ENCODE measurements around the gene BDH2. TPM values are rescaled to one million over a fixed set of nuclear protein-coding genes. Genes with fewer than 3 reads are reported as not detected.

The BDH2 gene
- total RNA-seq, 1 experiment from 2014 or later: 10.5 TPM

GRCh38 chr4:103073792-103074438 lies 25.7 kb downstream of the BDH2 start:
- peaks cover 30% of the 10 kb centered on the region for H3K4me1 ChIP-seq (ENCODE audit: insufficient read depth, low read length)
- H3K27ac ChIP-seq (ENCODE audit: low read length): no peak overlapping the region
- CTCF ChIA-PET: interaction anchor here (0.7 kb wide), 1 partner anchor 17 kb away, joined by 3 read pairs; no protein-coding TSS in a partner anchor
- POLR2A ChIA-PET (ENCODE audit: unreplicated experiment): no interaction called here
- no peaks in the 10 kb centered on the region for H3K9me2 ChIP-seq (replicated peaks; ENCODE audit: low read length)
- no peak for ATAC-seq
- H3K79me2 ChIP-seq (ENCODE audit: low read length): peaks cover 38% of the 10 kb centered on the region
- no peaks in the 10 kb centered on the region for H3K9me3 ChIP-seq (ENCODE audit: low read length)
- H3K9ac ChIP-seq (ENCODE audit: low read length): no peak overlapping the region
- intact Hi-C loops (cut with micrococcal nuclease): no loop called here
- peak overlapping the region; percentile 90 for H3K4me2 ChIP-seq (ENCODE audit: low read length)
- BruUV-seq (replicated peaks): no TSS peak
- 0 out of 2 replicates have a peak overlapping the region, but pooled peaks have one; percentile 88 for H3K4me3 ChIP-seq (ENCODE audit: low read length)
- H3K27me3 ChIP-seq (ENCODE audit: low read length): no peaks in the 10 kb centered on the region
- no peak for TF ChIP-seq EZH2phosphoT487 (IDR thresholded peaks at IDR 0.05; ENCODE audit: borderline replicate concordance, low read length)
- TF ChIP-seq EZH2 (IDR thresholded peaks at IDR 0.05; ENCODE audit: low read length, unreplicated experiment): no peak
- TF ChIP-seq CTCF (conservative IDR thresholded peaks at IDR 0.05; ENCODE audit: low read depth, low read length): no peak
- H3K36me3 ChIP-seq (ENCODE audit: low read depth, low read length): no peaks in the 10 kb centered on the region; the same call in 1 of the 2 replicates
- H2AFZ ChIP-seq (ENCODE audit: low read length): no peak overlapping the region
- no peaks in the 10 kb centered on the region for H4K20me1 ChIP-seq (ENCODE audit: low read length)
- no peak for DNase-seq
- no peaks in the 10 kb centered on the region for H3F3A ChIP-seq (ENCODE audit: low read length, unreplicated experiment)

- Histone ChIP-seq H3K4me3 (ENCODE audit: low read length) (no peak overlapping the region), H3K4me1 (ENCODE audit: insufficient read depth, low read length) (peaks cover 14% of the 10 kb centered on the region), H3K9me2 (replicated peaks; ENCODE audit: low read length) (no peaks in the 10 kb centered on the region), H3K27ac (ENCODE audit: low read length) (peak overlapping the region; percentile 60), H3K9me3 (ENCODE audit: low read length) (no peaks in the 10 kb centered on the region), H3F3A (ENCODE audit: low read length, unreplicated experiment) (no peaks in the 10 kb centered on the region), H3K9ac (ENCODE audit: low read length) (no peak overlapping the region), H3K4me2 (ENCODE audit: low read length) (peak overlapping the region; percentile 35), H3K27me3 (ENCODE audit: low read length) (no peaks in the 10 kb centered on the region), H4K20me1 (ENCODE audit: low read length) (no peaks in the 10 kb centered on the region), H3K36me3 (ENCODE audit: low read depth, low read length) (no peaks in the 10 kb centered on the region; the same call in 1 of the 2 replicates), H3K79me2 (ENCODE audit: low read length) (peaks cover 6% of the 10 kb centered on the region; the same call in 1 of the 2 replicates), H2AFZ (ENCODE audit: low read length) (no peak overlapping the region)
- ATAC-seq: peak; percentile 78
- intact Hi-C loops (cut with micrococcal nuclease): no loop called here
- BruUV-seq (replicated peaks): no TSS peak
- ChIA-PET POLR2A (ENCODE audit: unreplicated experiment) (no interaction called here), CTCF (no interaction called here)
- DNase-seq: peak; percentile 62
- TF ChIP-seq CTCF (conservative IDR thresholded peaks at IDR 0.05; ENCODE audit: low read depth, low read length) (no peak), EZH2 (IDR thresholded peaks at IDR 0.05; ENCODE audit: low read length, unreplicated experiment) (no peak), EZH2phosphoT487 (IDR thresholded peaks at IDR 0.05; ENCODE audit: borderline replicate concordance, low read length) (no peak)
Measured at GRCh38 chr4:103067841-103068547, 31.6 kb downstream of the BDH2 start.
